GM12864 (cell line): Measurements from ENCODE around the gene ATG2A.

ENCODE experiments used
- DNase-seq: peaks from one replicate; pipeline ENCODE4 v3.0.0-alpha.2; 2011; ENCODE audit warnings: low read depth
- H3K4me3 ChIP-seq: 2 replicates; pipeline ENCODE4 v1.5.1; 2011; ENCODE audit warnings: mild to moderate bottlenecking, low read depth, low read length, control low read depth
- TF ChIP-seq, protein P1 (sequence below): IDR thresholded peaks from 2 replicates; pipeline ENCODE4 v1.5.1; 2011; ENCODE audit warnings: low read depth, mild to moderate bottlenecking, moderate library complexity, low read length, control low read depth, inconsistent platforms; ENCODE audit errors: missing control alignments

Gene ATG2A

DNA sequence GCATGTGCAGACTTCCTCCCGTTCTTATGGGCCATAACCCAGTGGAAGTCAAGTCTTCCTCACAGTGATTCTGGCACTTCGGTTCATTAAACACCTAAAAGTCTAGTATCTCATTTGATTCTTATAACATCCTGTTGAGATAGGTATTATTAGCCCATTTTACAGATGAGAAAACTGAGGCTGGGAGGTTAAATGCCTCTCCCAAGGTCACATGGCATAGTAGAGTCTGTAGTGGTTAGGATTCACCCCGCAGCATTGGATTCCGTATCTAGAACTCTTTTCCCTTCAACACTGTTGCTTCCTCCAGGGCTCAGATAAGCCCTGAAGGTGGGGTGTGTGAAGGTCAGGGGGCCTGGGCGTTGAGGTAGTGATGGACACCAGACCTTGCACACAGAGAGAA is 15.3 kb upstream of the ATG2A start:
- TF ChIP-seq, protein P1, sequence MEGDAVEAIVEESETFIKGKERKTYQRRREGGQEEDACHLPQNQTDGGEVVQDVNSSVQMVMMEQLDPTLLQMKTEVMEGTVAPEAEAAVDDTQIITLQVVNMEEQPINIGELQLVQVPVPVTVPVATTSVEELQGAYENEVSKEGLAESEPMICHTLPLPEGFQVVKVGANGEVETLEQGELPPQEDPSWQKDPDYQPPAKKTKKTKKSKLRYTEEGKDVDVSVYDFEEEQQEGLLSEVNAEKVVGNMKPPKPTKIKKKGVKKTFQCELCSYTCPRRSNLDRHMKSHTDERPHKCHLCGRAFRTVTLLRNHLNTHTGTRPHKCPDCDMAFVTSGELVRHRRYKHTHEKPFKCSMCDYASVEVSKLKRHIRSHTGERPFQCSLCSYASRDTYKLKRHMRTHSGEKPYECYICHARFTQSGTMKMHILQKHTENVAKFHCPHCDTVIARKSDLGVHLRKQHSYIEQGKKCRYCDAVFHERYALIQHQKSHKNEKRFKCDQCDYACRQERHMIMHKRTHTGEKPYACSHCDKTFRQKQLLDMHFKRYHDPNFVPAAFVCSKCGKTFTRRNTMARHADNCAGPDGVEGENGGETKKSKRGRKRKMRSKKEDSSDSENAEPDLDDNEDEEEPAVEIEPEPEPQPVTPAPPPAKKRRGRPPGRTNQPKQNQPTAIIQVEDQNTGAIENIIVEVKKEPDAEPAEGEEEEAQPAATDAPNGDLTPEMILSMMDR, result no peak
- no peak for DNase-seq
- H3K4me3 ChIP-seq, result no peak overlapping the region

DNA sequence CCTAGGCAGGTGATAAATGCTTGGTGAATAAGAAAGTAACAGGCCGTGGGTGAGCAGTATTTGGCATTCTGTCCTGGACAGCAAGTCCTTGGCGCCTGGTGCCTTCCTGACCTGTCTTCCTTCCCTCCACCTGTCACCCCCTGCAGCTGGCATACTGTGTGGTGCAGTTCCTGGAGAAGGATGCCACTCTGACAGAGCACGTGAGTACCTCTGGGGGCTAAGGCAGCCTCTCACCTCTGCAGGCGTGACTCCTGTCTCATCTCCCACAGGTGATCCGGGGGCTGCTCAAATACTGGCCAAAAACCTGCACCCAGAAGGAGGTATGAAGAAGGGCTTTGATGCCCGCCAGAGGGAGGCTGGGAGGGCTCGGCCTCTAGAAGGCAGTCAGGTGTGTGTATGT is 14.3 kb upstream of the ATG2A start:
- no peak for DNase-seq
- no peak overlapping the region for H3K4me3 ChIP-seq
- TF ChIP-seq, protein P1, result no peak

- DNase-seq, result no peak
- H3K4me3 ChIP-seq, result no peak overlapping the region
- TF ChIP-seq, protein P1, result no peak
Observed at GRCh38 chr11:64930340-64930739, 13.3 kb upstream of the ATG2A start.

- no peak overlapping the region for H3K4me3 ChIP-seq
- no peak for DNase-seq
Observed at GRCh38 chr11:64929625-64930024, 12.6 kb upstream of the ATG2A start.

GRCh38 chr11:64928957-64929356 is 11.9 kb upstream of the ATG2A start:
- no peak overlapping the region for H3K4me3 ChIP-seq
- TF ChIP-seq, protein P1, result no peak
- no peak for DNase-seq

More at GRCh38 chr11:64929625-64930024, 12.6 kb upstream of the ATG2A start:
- TF ChIP-seq, protein P1, result no peak

DNA sequence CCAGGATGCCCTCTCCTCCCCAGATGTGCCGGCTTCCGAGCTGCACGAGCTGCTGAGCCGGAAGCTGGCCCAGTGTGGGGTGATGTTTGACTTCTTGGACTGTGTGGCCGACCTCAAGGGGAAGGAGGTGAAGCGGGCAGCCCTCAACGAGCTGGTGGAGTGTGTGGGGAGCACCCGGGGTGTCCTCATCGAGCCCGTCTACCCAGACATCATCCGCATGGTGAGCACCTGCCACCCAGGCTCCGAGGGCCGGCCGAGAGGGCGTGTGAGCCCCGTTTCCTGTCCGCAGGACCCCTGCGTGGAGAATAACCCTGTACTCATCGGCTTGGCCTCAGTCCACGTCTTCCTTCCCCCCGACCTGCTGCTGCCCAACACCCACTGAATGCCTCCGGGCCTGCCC is 9.7 kb upstream of the ATG2A start:
- TF ChIP-seq, protein P1, result no peak
- no peak overlapping the region for H3K4me3 ChIP-seq
- no peak for DNase-seq
